IMR-90 (cell line): ENCODE measurements around the gene CDK6. TPM values are rescaled to one million over a fixed set of nuclear protein-coding genes. Genes with fewer than 3 reads are reported as not detected.
A peak's percentile ranks its signal among the peaks of the same experiment; 100 is the strongest.

Experiments
- ATAC-seq: fragments of 200-7000 bp; cut with Tn5 transposase; 2 replicates; pipeline ENCODE4 v1.9.1; 2020; ENCODE audit warnings: low read depth, mild to moderate bottlenecking, moderate library complexity
- BruUV-seq: library from RNA; stranded (reverse); fragments of 400-500 nt; replicated peaks from 2 replicates; lab custom pipeline; 2021; lab: Mats Ljungman, UMichigan
- CTCF ChIA-PET: fragments of 300-600 bp; formaldehyde crosslinking; extraction: SDS; loops from one replicate; lab custom pipeline; 2021; ENCODE audit warnings: antibody characterized with exemption; lab: Yijun Ruan, JAX
- POLR2A ChIA-PET: fragments of 300-600 bp; sonication (Branson Sonifier 250); formaldehyde crosslinking; loops from one replicate; lab custom pipeline; 2022; ENCODE audit warnings: antibody characterized with exemption; ENCODE audit not compliant: unreplicated experiment; lab: Charles Lee
- DNase-seq: peaks from one replicate; pipeline ENCODE4 v3.0.0; 2013
- H2AFZ ChIP-seq: replicated peaks from 2 replicates; pipeline ENCODE3; 2013; ENCODE audit warnings: low read length, mild to moderate bottlenecking; ENCODE audit not compliant: poor library complexity
- H2AK5ac ChIP-seq: 2 replicates; pipeline ENCODE4 v1.6.1; 2013; ENCODE audit warnings: low read depth, low read length, inconsistent platforms
- H2AK9ac ChIP-seq: replicated peaks from 2 replicates; pipeline ENCODE3; 2013; ENCODE audit warnings: mild to moderate bottlenecking, low read depth, low read length, moderate library complexity; ENCODE audit not compliant: poor library complexity
- H2BK120ac ChIP-seq: 2 replicates; pipeline ENCODE4 v1.6.1; 2013; ENCODE audit warnings: low read depth, low read length, inconsistent platforms
- H2BK15ac ChIP-seq: 3 replicates; pipeline ENCODE4 v1.6.1; 2013; ENCODE audit warnings: low read depth, low read length, inconsistent platforms
- H2BK20ac ChIP-seq: 2 replicates; pipeline ENCODE4 v1.6.1; 2013; ENCODE audit warnings: low read depth, mild to moderate bottlenecking, inconsistent platforms, low read length, moderate library complexity
- H2BK5ac ChIP-seq: 2 replicates; pipeline ENCODE4 v1.6.1; 2013; ENCODE audit warnings: mild to moderate bottlenecking, low read depth, low read length, inconsistent platforms; ENCODE audit not compliant: poor library complexity, severe bottlenecking
- H3K14ac ChIP-seq: replicated peaks from 2 replicates; pipeline ENCODE4 v1.6.1; 2013; ENCODE audit warnings: low read depth, low read length, inconsistent platforms
- H3K18ac ChIP-seq: 2 replicates; pipeline ENCODE4 v1.6.1; 2013; ENCODE audit warnings: low read depth, low read length, control low read depth
- H3K23ac ChIP-seq: 2 replicates; pipeline ENCODE4 v1.6.1; 2013; ENCODE audit warnings: low read depth, low read length, inconsistent platforms
- H3K27ac ChIP-seq: 2 replicates; pipeline ENCODE4 v1.5.1; 2013; ENCODE audit warnings: mild to moderate bottlenecking, control low read depth, low read length; ENCODE audit not compliant: insufficient read depth
- H3K27me3 ChIP-seq: 2 replicates; pipeline ENCODE4 v1.6.1; 2013; ENCODE audit warnings: low read length; ENCODE audit not compliant: control insufficient read depth, insufficient read depth
- H3K36me3 ChIP-seq: 2 replicates; pipeline ENCODE4 v1.6.1; 2013; ENCODE audit warnings: low read length, mixed read lengths; ENCODE audit not compliant: control insufficient read depth, insufficient read depth
- H3K4ac ChIP-seq: 2 replicates; pipeline ENCODE4 v1.6.1; 2013; ENCODE audit warnings: low read depth, low read length, inconsistent platforms
- H3K4me1 ChIP-seq: 2 replicates; pipeline ENCODE4 v1.6.1; 2013; ENCODE audit warnings: low read length, mixed read lengths; ENCODE audit not compliant: control insufficient read depth, insufficient read depth
- H3K4me2 ChIP-seq: 2 replicates; pipeline ENCODE4 v1.6.1; 2013; ENCODE audit warnings: low read depth, mild to moderate bottlenecking, control low read depth, low read length, moderate library complexity
- H3K4me3 ChIP-seq: 2 replicates; pipeline ENCODE4 v1.5.1; 2013; ENCODE audit warnings: low read depth, mild to moderate bottlenecking, control low read depth, low read length, moderate library complexity; ENCODE audit not compliant: insufficient read depth
- H3K56ac ChIP-seq: 2 replicates; pipeline ENCODE4 v1.6.1; 2013; ENCODE audit warnings: low read length, inconsistent platforms; ENCODE audit not compliant: insufficient read depth; ENCODE audit errors: extremely low read depth
- H3K79me1 ChIP-seq, 2 experiments: 2 replicates each; pipeline ENCODE4 v1.6.1; 2013; ENCODE audit warnings: low read length in 2 of 2, inconsistent platforms in 1 of 2, low read depth in 1 of 2
- H3K9ac ChIP-seq: 2 replicates; pipeline ENCODE4 v1.6.1; 2013; ENCODE audit warnings: low read depth, low read length, control low read depth
- H3K9me1 ChIP-seq: 2 replicates; pipeline ENCODE4 v1.6.1; 2013; ENCODE audit warnings: low read length, inconsistent platforms; ENCODE audit not compliant: insufficient read depth
- H3K9me3 ChIP-seq: 2 replicates; pipeline ENCODE4 v1.6.1; 2013; ENCODE audit warnings: low read length; ENCODE audit not compliant: control insufficient read depth, insufficient read depth
- H4K20me1 ChIP-seq: 2 replicates; pipeline ENCODE4 v1.6.1; 2013; ENCODE audit warnings: low read length, inconsistent platforms; ENCODE audit not compliant: insufficient read depth
- H4K5ac ChIP-seq: 2 replicates; pipeline ENCODE4 v1.6.1; 2013; ENCODE audit warnings: mild to moderate bottlenecking, low read depth, low read length, control low read depth
- H4K8ac ChIP-seq, 2 experiments: 2 replicates each; pipeline ENCODE4 v1.6.1; 2013; ENCODE audit warnings: low read depth in 2 of 2, low read length in 2 of 2, control low read depth in 1 of 2, inconsistent platforms in 1 of 2
- H4K91ac ChIP-seq: 2 replicates; pipeline ENCODE4 v1.6.1; 2013; ENCODE audit warnings: low read depth, low read length, inconsistent platforms; ENCODE audit not compliant: insufficient read depth
- BHLHE40 ChIP-seq: fragments of 150-350 bp; IDR thresholded peaks from 2 replicates; pipeline ENCODE4 v1.6.1; 2016; ENCODE audit warnings: mild to moderate bottlenecking, low read depth, low read length
- CEBPB ChIP-seq: IDR thresholded peaks from 2 replicates; pipeline ENCODE4 v1.6.1; 2012; ENCODE audit warnings: low read depth, low read length, improper control_type of control experiment
- ELK1 ChIP-seq: fragments of 150-350 bp; IDR thresholded peaks from 2 replicates; pipeline ENCODE4 v1.6.1; 2016; ENCODE audit warnings: low read depth, mild to moderate bottlenecking, low read length, moderate library complexity, borderline replicate concordance
- MAFK ChIP-seq: IDR thresholded peaks from 2 replicates; pipeline ENCODE4 v1.6.1; 2012; ENCODE audit warnings: low read depth, low read length, improper control_type of control experiment
- MAZ ChIP-seq: IDR thresholded peaks from 2 replicates; pipeline ENCODE4 v1.6.1; 2012; ENCODE audit warnings: low read depth, mild to moderate bottlenecking, low read length, improper control_type of control experiment, moderate library complexity, borderline replicate concordance
- NFE2L2 ChIP-seq: fragments of 150-350 bp; IDR thresholded peaks from 2 replicates; pipeline ENCODE4 v1.6.1; 2016; ENCODE audit warnings: low read depth, mild to moderate bottlenecking, low read length
- POLR2A ChIP-seq: IDR thresholded peaks from 2 replicates; pipeline ENCODE4 v1.6.1; 2012; ENCODE audit warnings: mild to moderate bottlenecking, low read depth, low read length
- RAD21 ChIP-seq: IDR thresholded peaks from 2 replicates; pipeline ENCODE4 v1.6.1; 2012; ENCODE audit warnings: low read length, improper control_type of control experiment
- RFX5 ChIP-seq: IDR thresholded peaks from 2 replicates; pipeline ENCODE4 v1.8.0; 2012; ENCODE audit warnings: low read depth, mild to moderate bottlenecking, low read length, moderate library complexity
- dilution Hi-C: fragments of 300-500 bp; cut with HindIII; formaldehyde crosslinking; loops from one replicate; pipeline ENCODE4 v1.14.3; 2018; ENCODE audit warnings: low sequenced_read_pairs; ENCODE audit not compliant: unreplicated experiment
- in situ Hi-C: fragments of 300-500 bp; cut with MboI; formaldehyde crosslinking; loops from 3 replicates; pipeline ENCODE4 v1.14.3; 2019; ENCODE audit warnings: low sequenced_read_pairs, inconsistent platforms, mixed read lengths
- intact Hi-C: fragments of 100-400 bp; cut with micrococcal nuclease; formaldehyde crosslinking; loops from 2 replicates; pipeline ENCODE4 v1.10.0; 2022
- polyA plus RNA-seq, 3 experiments: library from polyadenylated mRNA; depleted of rRNA; stranded (reverse); fragments of >200 nt; gene quantifications; 2 replicates each; pipeline ENCODE4 v1.2.3, GENCODE V29; 2012; ENCODE audit warnings: low replicate concordance in 1 of 3
- total RNA-seq: library from RNA; depleted of rRNA; stranded (reverse); fragments of >200 nt; gene quantifications from 2 replicates; pipeline ENCODE4 v1.2.3, GENCODE V29; 2012

The CDK6 gene
- total and polyA plus RNA-seq, 2 of the 4 experiments (the other 2 are of a cell fraction), result 21.5 to 195 TPM

- BruUV-seq, result no TSS peak
- Histone ChIP-seq H3K4me3 (no peak overlapping the region), H3K23ac (peak overlapping the region; percentile 44; the same call in 1 of the 2 replicates), H2BK5ac (peak overlapping the region; percentile 92), H3K9ac (no peak overlapping the region), H2BK20ac (peak overlapping the region; percentile 81), H3K4me1 (peaks cover 15% of the 10 kb centered on the region), H3K18ac (peak overlapping the region; percentile 27; the same call in 1 of the 2 replicates), H3K27ac (peak overlapping the region; percentile 59), H3K36me3 (no peaks in the 10 kb centered on the region; the same call in 1 of the 2 replicates), H4K5ac (peak overlapping the region; percentile 12; the same call in 1 of the 2 replicates), H4K8ac (peak overlapping the region; percentile 39 to 40; a peak in 2 of 4 replicates), H2AK5ac (peak overlapping the region; percentile 89), H2AFZ (no peak overlapping the region), H3K4ac (peak overlapping the region; percentile 62; the same call in 1 of the 2 replicates), H3K9me3 (no peaks in the 10 kb centered on the region), H3K79me1 (peaks cover 7 to 49% of the 10 kb centered on the region in 2 experiments), H2AK9ac (no peak overlapping the region), H3K9me1 (peaks cover 4% of the 10 kb centered on the region), H2BK15ac (peak overlapping the region; percentile 51; the same call in 1 of the 3 replicates), H4K20me1 (peaks cover 7% of the 10 kb centered on the region; the same call in 1 of the 2 replicates), H3K4me2 (no peak overlapping the region), H3K14ac (peak overlapping the region; percentile 42; the same call in 1 of the 2 replicates), H3K56ac (0 out of 2 replicates have a peak overlapping the region, but pooled peaks have one; percentile 16), H3K27me3 (no peaks in the 10 kb centered on the region), H4K91ac (peak overlapping the region; percentile 48; the same call in 1 of the 2 replicates), H2BK120ac (peak overlapping the region; percentile 66)
- dilution Hi-C loops (no loop called here), in situ Hi-C loops (no loop called here), intact Hi-C loops (no loop called here)
- no peak for ATAC-seq
- ChIA-PET CTCF (no interaction called here), POLR2A (no interaction called here)
- TF ChIP-seq MAFK, result no peak
- no peak for TF ChIP-seq MAZ
- no peak for TF ChIP-seq BHLHE40
- no peak for TF ChIP-seq RAD21
- no peak for TF ChIP-seq CEBPB
- no peak for TF ChIP-seq POLR2A
- TF ChIP-seq ELK1, result no peak
- no peak for TF ChIP-seq RFX5
- no peak for TF ChIP-seq NFE2L2
- no peak for DNase-seq
Observed at GRCh38 chr7:92748495-92748894, 87.9 kb downstream of the CDK6 start.
